ENCODE measurements around the gene BNIP5. TPM values are rescaled to one million over a fixed set of nuclear protein-coding genes. Genes with fewer than 3 reads are reported as not detected.

BNIP5 gene
- total RNA-seq, 4 donors from 2014 or later = not detected

- WGBS = 79% methylated on average over 27 of the region's 32 CpGs
- H3K36me3 ChIP-seq = no peaks in the 10 kb centered on the region
- peaks cover 0 to 30% (median 0%) of the 10 kb centered on the region in 4 donors for H3K27me3 ChIP-seq
- H3K9me3 ChIP-seq = peaks cover 0 to 12% (median 9%) of the 10 kb centered on the region in 4 donors
- H3K4me1 ChIP-seq = peaks cover 0 to 8% (median 3%) of the 10 kb centered on the region in 4 donors
- intact Hi-C loops (cut with DNase I) = no loop called here
- H3K4me3 ChIP-seq = no peak within 1 kb of the TSS
- H3K27ac ChIP-seq (replicated peaks in 1 of 4) = no peak within 1 kb of the TSS
- no peak for TF ChIP-seq POLR2AphosphoS5 (IDR thresholded peaks at IDR 0.05)
- TF ChIP-seq EP300 (IDR thresholded peaks at IDR 0.05) = no peak
- no peak for TF ChIP-seq POLR2A (IDR thresholded peaks at IDR 0.05; ENCODE audit: low read depth)
- no peak for DNase-seq (ENCODE audit: extremely low spot score)
Measured at GRCh38 chr6:36269834-36270705, 66.6 kb downstream of the BNIP5 start, which contains the start of gene PNPLA1. Gene PNPLA1 (plus strand): TSS chr6:36270060. CDS start chr6:36270460, 400 bp downstream.

- no peak for TF ChIP-seq CTCF (IDR thresholded peaks at IDR 0.05)
- no peak for TF ChIP-seq POLR2A (IDR thresholded peaks at IDR 0.05; ENCODE audit: low read depth)
- no peak for TF ChIP-seq EP300 (IDR thresholded peaks at IDR 0.05)
- no peak for TF ChIP-seq POLR2AphosphoS5 (IDR thresholded peaks at IDR 0.05)
- Histone ChIP-seq H3K27me3 (peaks cover 0 to 31% (median 0%) of the 10 kb centered on the region in 4 donors), H3K4me3 (no peak overlapping the region), H3K27ac (replicated peaks in 1 of 4) (no peak overlapping the region), H3K36me3 (no peaks in the 10 kb centered on the region), H3K9me3 (peaks cover 0 to 12% (median 9%) of the 10 kb centered on the region in 4 donors), H3K4me1 (peaks cover 0 to 8% (median 3%) of the 10 kb centered on the region in 4 donors)
- WGBS = 58% methylated on average over 9 of the region's 12 CpGs
- intact Hi-C loops (cut with DNase I) = no loop called here
- no peak for DNase-seq (ENCODE audit: extremely low spot score)
Measured at GRCh38 chr6:36268478-36269275, 68.0 kb downstream of the BNIP5 start.

GRCh38 chr6:36267731-36268477, 68.8 kb downstream of the BNIP5 start:
- Histone ChIP-seq H3K27ac (replicated peaks in 1 of 4) (no peak overlapping the region), H3K27me3 (peaks cover 0 to 35% (median 0%) of the 10 kb centered on the region in 4 donors), H3K36me3 (no peaks in the 10 kb centered on the region), H3K9me3 (peaks cover 0 to 12% (median 9%) of the 10 kb centered on the region in 4 donors), H3K4me1 (peaks cover 0 to 8% (median 3%) of the 10 kb centered on the region in 4 donors), H3K4me3 (no peak overlapping the region)
- intact Hi-C loops (cut with DNase I) = no loop called here
- no peak for DNase-seq (ENCODE audit: extremely low spot score)
- WGBS = 95% methylated on average over 4 of the region's 4 CpGs
- no peak for TF ChIP-seq POLR2A (IDR thresholded peaks at IDR 0.05; ENCODE audit: low read depth)
- TF ChIP-seq CTCF (IDR thresholded peaks at IDR 0.05) = no peak
- TF ChIP-seq EP300 (IDR thresholded peaks at IDR 0.05) = no peak
- TF ChIP-seq POLR2AphosphoS5 (IDR thresholded peaks at IDR 0.05) = no peak

- intact Hi-C loops (cut with DNase I) = no loop called here
- Histone ChIP-seq H3K4me3 (no peak overlapping the region), H3K27me3 (peaks cover 0 to 28% (median 0%) of the 10 kb centered on the region in 4 donors), H3K36me3 (no peaks in the 10 kb centered on the region), H3K27ac (replicated peaks in 1 of 4) (no peak overlapping the region), H3K9me3 (peaks cover 0 to 12% (median 9%) of the 10 kb centered on the region in 4 donors), H3K4me1 (peaks cover 0 to 8% (median 3%) of the 10 kb centered on the region in 4 donors)
- 91% methylated on average over 13 of the region's 13 CpGs for WGBS
- no peak for TF ChIP-seq POLR2A (IDR thresholded peaks at IDR 0.05; ENCODE audit: low read depth)
- DNase-seq (ENCODE audit: extremely low spot score) = no peak
Measured at GRCh38 chr6:36266913-36267644, 69.6 kb downstream of the BNIP5 start.

Other genes with a start within 250 kb of the BNIP5 start
- 1 to 10 TPM; 2.1 to 5.0 (median 4.5) TPM for gene MAPK13, start 206.4 kb downstream of the BNIP5 start, total RNA-seq
- gene BRPF3, start 140.1 kb downstream of the BNIP5 start, total RNA-seq = 10 to 100 TPM; 21.5 to 34.8 (median 22.3) TPM
- gene PNPLA1, start 66.8 kb downstream of the BNIP5 start, total RNA-seq = under 1 TPM in 1 of 4 donors, not detected in 3; 0.33 TPM
- 1 to 10 TPM in 1 of 4 donors, under 1 TPM in 1, not detected in 2; 0.71 to 1.5 TPM for gene ETV7, start 50.8 kb upstream of the BNIP5 start, total RNA-seq
- not detected for gene PXT1, start 106.0 kb upstream of the BNIP5 start, total RNA-seq
- gene KCTD20, start 106.1 kb upstream of the BNIP5 start, total RNA-seq = 10 to 100 TPM; 47.3 to 78.2 (median 63.0) TPM
- 10 to 100 TPM; 32.0 to 44.3 (median 40.3) TPM for gene STK38, start 210.6 kb upstream of the BNIP5 start, total RNA-seq

Measured in esophagus muscularis mucosa (tissue), 4 donors.